A549 (cell line): ENCODE measurements around the gene NAA38. TPM values are rescaled to one million over a fixed set of nuclear protein-coding genes. Genes with fewer than 3 reads are reported as not detected.
A peak's percentile ranks its signal among the peaks of the same experiment; 100 is the strongest.

Source experiments
- ATAC-seq, 2 experiments: fragments of 200-7000 bp in 1 of 2; fragments of >200 bp in 1 of 2; cut with Nextera tagmentation in 1 of 2; cut with Tn5 transposase in 1 of 2; 3 replicates each; pipeline versions ENCODE4 v1.8.0 to v1.9.1; 2018 to 2020; ENCODE audit warnings: mild to moderate bottlenecking in 1 of 2, moderate library complexity in 1 of 2
- CTCF ChIA-PET: fragments of 300-600 bp; sonication (Branson Sonifier 250); formaldehyde crosslinking; extraction: SDS; loops from one replicate; lab custom pipeline; 2021; ENCODE audit warnings: antibody characterized with exemption, inconsistent platforms; lab: Yijun Ruan, JAX
- POLR2A ChIA-PET: fragments of 350-600 bp; formaldehyde crosslinking; extraction: SDS; loops from one replicate; lab custom pipeline; 2021; ENCODE audit warnings: antibody characterized with exemption, inconsistent platforms; lab: Yijun Ruan, JAX
- DNase-seq, 2 experiments: peaks; one replicate each; pipeline versions ENCODE4 v3.0.0 to v3.0.0-alpha.2; 2011 to 2016; ENCODE audit warnings: low read depth in 1 of 2, low spot score in 1 of 2
- FAIRE-seq: peaks from 2 replicates; lab custom pipeline; 2011; peaks lifted over from hg19 to GRCh38; lab: Jason Lieb, UNC
- H3K27ac ChIP-seq, 2 experiments: fragments of >200 bp; sonication (Bioruptor Twin); formaldehyde crosslinking; 3 replicates each; pipeline ENCODE4 v1.5.1; 2016 to 2017
- H3K4me1 ChIP-seq: fragments of >200 bp; sonication (Bioruptor Twin); formaldehyde crosslinking; 3 replicates; pipeline ENCODE4 v1.6.1; 2016
- H3K4me2 ChIP-seq: fragments of >200 bp; sonication (Bioruptor Twin); formaldehyde crosslinking; 3 replicates; pipeline ENCODE4 v1.6.1; 2016
- H3K4me3 ChIP-seq: fragments of >200 bp; sonication (Bioruptor Twin); formaldehyde crosslinking; 3 replicates; pipeline ENCODE4 v1.5.1; 2016
- H3K9me3 ChIP-seq: fragments of >200 bp; sonication (Bioruptor Twin); formaldehyde crosslinking; 3 replicates; pipeline ENCODE4 v1.6.1; 2016
- BCL3 ChIP-seq: fragments of >200 bp; sonication (Bioruptor Twin); formaldehyde crosslinking; IDR thresholded peaks from 3 replicates; pipeline ENCODE4 v1.6.1; 2016
- BHLHE40 ChIP-seq: IDR thresholded peaks from 2 replicates; pipeline ENCODE4 v1.6.1; 2012; ENCODE audit warnings: low read depth, low read length, inconsistent platforms
- CBX2 ChIP-seq: fragments of 200-600 bp; sonication (generic); IDR thresholded peaks from 2 replicates; pipeline ENCODE4 v1.6.1; 2016; ENCODE audit warnings: low read depth, mild to moderate bottlenecking, borderline replicate concordance
- CEBPB ChIP-seq, 2 experiments: fragments of >200 bp in 1 of 2; sonication (Bioruptor Twin) in 1 of 2; formaldehyde crosslinking in 1 of 2; IDR thresholded peaks; 2 replicates each; pipeline ENCODE4 v1.6.1; 2012 to 2016
- CHD2 ChIP-seq: fragments of 150-350 bp; IDR thresholded peaks from 2 replicates; pipeline ENCODE4 v1.6.1; 2014; ENCODE audit warnings: low read length; ENCODE audit not compliant: partially characterized antibody
- ESRRA ChIP-seq: fragments of 150-350 bp; IDR thresholded peaks from 2 replicates; pipeline ENCODE4 v1.6.1; 2014; ENCODE audit warnings: mild to moderate bottlenecking, low read length, borderline replicate concordance
- FOSB ChIP-seq: fragments of 250-450 bp; sonication (Bioruptor Pico); IDR thresholded peaks from 2 replicates; pipeline ENCODE4 v1.5.0; 2020; ENCODE audit warnings: mild to moderate bottlenecking, moderate library complexity
- FOSL2 ChIP-seq, 2 experiments: fragments of 450-650 bp in 1 of 2; fragments of >200 bp in 1 of 2; sonication (Bioruptor Twin) in 1 of 2; formaldehyde crosslinking; IDR thresholded peaks; 2 replicates each; pipeline versions ENCODE4 v1.5.0 to v1.6.1; 2016 to 2020; ENCODE audit warnings: mild to moderate bottlenecking in 1 of 2, moderate library complexity in 1 of 2
- FOXS1 ChIP-seq: fragments of 250-450 bp; sonication (Bioruptor Pico); IDR thresholded peaks from 2 replicates; pipeline ENCODE4 v1.5.0; 2020; ENCODE audit warnings: mild to moderate bottlenecking, moderate library complexity
- HES2 ChIP-seq: fragments of >200 bp; sonication (Bioruptor Twin); formaldehyde crosslinking; IDR thresholded peaks from 2 replicates; pipeline ENCODE4 v1.6.1; 2016
- HEYL ChIP-seq: fragments of 250-450 bp; sonication (Bioruptor Pico); IDR thresholded peaks from 2 replicates; pipeline ENCODE4 v1.8.0; 2021; ENCODE audit warnings: mild to moderate bottlenecking, moderate library complexity
- HOXB13 ChIP-seq: fragments of 250-450 bp; sonication (Bioruptor Pico); IDR thresholded peaks from 2 replicates; pipeline ENCODE4 v1.5.0; 2020; ENCODE audit warnings: low read depth, mild to moderate bottlenecking, moderate library complexity
- MAX ChIP-seq: IDR thresholded peaks from 2 replicates; pipeline ENCODE4 v1.6.1; 2012
- MAZ ChIP-seq: fragments of 150-350 bp; IDR thresholded peaks from 2 replicates; pipeline ENCODE4 v1.6.1; 2014; ENCODE audit warnings: antibody characterized with exemption, low read depth, low read length, borderline replicate concordance
- MYC ChIP-seq: IDR thresholded peaks from 2 replicates; pipeline ENCODE4 v1.6.1; 2012; ENCODE audit warnings: mild to moderate bottlenecking, inconsistent platforms, low read length, improper control_type of control experiment, borderline replicate concordance
- PBX3 ChIP-seq: IDR thresholded peaks from 2 replicates; pipeline ENCODE4 v1.6.1; 2012
- PHF8 ChIP-seq: fragments of 200-600 bp; sonication (generic); IDR thresholded peaks from 2 replicates; pipeline ENCODE4 v1.6.1; 2016; ENCODE audit warnings: low read depth, mild to moderate bottlenecking, antibody characterized with exemption, moderate library complexity, borderline replicate concordance
- POLR2A ChIP-seq: IDR thresholded peaks from 2 replicates; pipeline ENCODE4 v1.6.1; 2012; ENCODE audit warnings: mild to moderate bottlenecking, low read length
- POLR2AphosphoS2 ChIP-seq: conservative IDR thresholded peaks from 2 replicates; pipeline ENCODE4 v1.6.1; 2012; ENCODE audit warnings: low read length, improper control_type of control experiment, inconsistent platforms
- RAD21 ChIP-seq, 2 experiments: fragments of >200 bp in 1 of 2; sonication (Bioruptor Twin) in 1 of 2; formaldehyde crosslinking in 1 of 2; IDR thresholded peaks in 1 of 2; conservative IDR thresholded peaks in 1 of 2; 2 replicates in 1 of 2; 3 replicates in 1 of 2; pipeline ENCODE4 v1.6.1; 2012 to 2018; ENCODE audit warnings: inconsistent platforms in 1 of 2
- RCOR1 ChIP-seq: fragments of 150-350 bp; IDR thresholded peaks from 2 replicates; pipeline ENCODE4 v1.6.1; 2014; ENCODE audit warnings: antibody characterized with exemption, low read length, low read depth
- REST ChIP-seq: fragments of 200-600 bp; sonication (generic); IDR thresholded peaks from 2 replicates; pipeline ENCODE4 v1.6.1; 2016; ENCODE audit warnings: antibody characterized with exemption, mild to moderate bottlenecking, moderate library complexity
- RFX5 ChIP-seq: fragments of 450-650 bp; IDR thresholded peaks from 2 replicates; pipeline ENCODE4 v1.7.1; 2014; ENCODE audit warnings: antibody characterized with exemption, mild to moderate bottlenecking, moderate library complexity
- TP53 ChIP-seq: fragments of 250-450 bp; sonication (Bioruptor Pico); IDR thresholded peaks from 2 replicates; pipeline ENCODE4 v1.5.0; 2021; ENCODE audit warnings: mild to moderate bottlenecking, moderate library complexity
- USF2 ChIP-seq: fragments of 450-650 bp; IDR thresholded peaks from 2 replicates; pipeline ENCODE4 v1.6.1; 2014; ENCODE audit warnings: antibody characterized with exemption
- ZC3H11A ChIP-seq: fragments of 450-650 bp; IDR thresholded peaks from 2 replicates; pipeline ENCODE4 v1.6.1; 2014; ENCODE audit warnings: antibody characterized with exemption, mild to moderate bottlenecking
- ZNF302 ChIP-seq: fragments of 250-450 bp; sonication (Bioruptor Pico); IDR thresholded peaks from 2 replicates; pipeline ENCODE4 v1.9.0; 2021; ENCODE audit warnings: inconsistent platforms, mild to moderate bottlenecking, moderate library complexity
- WGBS: methylation state at CpG from one replicate; pipeline ENCODE4 v1.1.6; 2017; ENCODE audit errors: missing lambda C conversion rate; 5-methylcytosine and 5-hydroxymethylcytosine counted together
- polyA plus RNA-seq, 4 experiments: library from polyadenylated mRNA; depleted of rRNA in 3 of 4; stranded (reverse); fragments of >200 nt; fragmentation: RNase III in 1 of 4; extraction: RNeasy Plus Mini Kit Qiagen cat#74134 plus additional on column Dnase treatment in 1 of 4; gene quantifications; 2 replicates in 3 of 4; 3 replicates in 1 of 4; pipeline ENCODE4 v1.2.3, GENCODE V29; 2011 to 2017
- TF ChIP-seq, protein P1 (sequence below): fragments of 150-350 bp; IDR thresholded peaks from 2 replicates; pipeline ENCODE4 v1.6.1; 2014; ENCODE audit warnings: low read depth, mild to moderate bottlenecking, low read length
- TF ChIP-seq, protein P2 (sequence below): IDR thresholded peaks from 2 replicates; pipeline ENCODE4 v1.6.1; 2012; ENCODE audit warnings: low read depth, borderline replicate concordance

NAA38 gene
- polyA plus RNA-seq, 2 of the 4 experiments (the other 2 are of a cell fraction) = 102 to 287 TPM

GRCh38 chr17:7843536-7844291 is 13.6 kb downstream of the NAA38 start:
- peaks cover 36% of the 10 kb centered on the region for H3K4me1 ChIP-seq
- CTCF ChIA-PET = interaction anchor here (1.3 to 25.1 kb wide), 7 partner anchors 7 to 127 kb away, joined by 3 to 677 read pairs (median 9); partner anchors contain the start of genes KDM6B and NAA38
- peak overlapping the region; percentile 91 for H3K4me2 ChIP-seq
- peak overlapping the region; percentile 80 for H3K4me3 ChIP-seq
- DNase-seq (peak; percentile 90 to 96), FAIRE-seq (no peak), ATAC-seq (peak; percentile 35 to 44)
- 2% methylated on average over 51 of the region's 61 CpGs for WGBS
- H3K9me3 ChIP-seq = no peaks in the 10 kb centered on the region
- peak overlapping the region; percentile 96 for H3K27ac ChIP-seq
- POLR2A ChIA-PET = interaction anchor here (0.6 to 5.7 kb wide), 7 partner anchors 9 to 157 kb away, joined by 3 to 65 read pairs (median 6); partner anchors contain the start of genes CYB5D1, NAA38 and TP53
- TF ChIP-seq, protein P1, sequence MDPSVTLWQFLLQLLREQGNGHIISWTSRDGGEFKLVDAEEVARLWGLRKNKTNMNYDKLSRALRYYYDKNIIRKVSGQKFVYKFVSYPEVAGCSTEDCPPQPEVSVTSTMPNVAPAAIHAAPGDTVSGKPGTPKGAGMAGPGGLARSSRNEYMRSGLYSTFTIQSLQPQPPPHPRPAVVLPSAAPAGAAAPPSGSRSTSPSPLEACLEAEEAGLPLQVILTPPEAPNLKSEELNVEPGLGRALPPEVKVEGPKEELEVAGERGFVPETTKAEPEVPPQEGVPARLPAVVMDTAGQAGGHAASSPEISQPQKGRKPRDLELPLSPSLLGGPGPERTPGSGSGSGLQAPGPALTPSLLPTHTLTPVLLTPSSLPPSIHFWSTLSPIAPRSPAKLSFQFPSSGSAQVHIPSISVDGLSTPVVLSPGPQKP = no peak
- TF ChIP-seq HES2 = no peak
- TF ChIP-seq BCL3 = peak; percentile 19; the same call in 1 of the 3 replicates
- peak; percentile 34; the same call in 1 of the 2 replicates for TF ChIP-seq TP53
- no peak for TF ChIP-seq HEYL
- peak; percentile 99 for TF ChIP-seq MYC
- TF ChIP-seq ZNF302 (CRISPR knock-in tag) = no peak
- 0 out of 2 replicates have a peak, but pooled peaks have one; percentile 34 for TF ChIP-seq REST
- peak; percentile 92 for TF ChIP-seq FOSB (CRISPR knock-in tag)
- no peak for TF ChIP-seq RAD21 (conservative IDR thresholded peaks at IDR 0.05 in 1 of 2, IDR thresholded peaks at IDR 0.05 in 1 of 2)
- TF ChIP-seq POLR2A = peak; percentile 43
- peak; percentile 38 for TF ChIP-seq CHD2
- TF ChIP-seq, protein P2, sequence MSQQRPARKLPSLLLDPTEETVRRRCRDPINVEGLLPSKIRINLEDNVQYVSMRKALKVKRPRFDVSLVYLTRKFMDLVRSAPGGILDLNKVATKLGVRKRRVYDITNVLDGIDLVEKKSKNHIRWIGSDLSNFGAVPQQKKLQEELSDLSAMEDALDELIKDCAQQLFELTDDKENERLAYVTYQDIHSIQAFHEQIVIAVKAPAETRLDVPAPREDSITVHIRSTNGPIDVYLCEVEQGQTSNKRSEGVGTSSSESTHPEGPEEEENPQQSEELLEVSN = no peak; the same call in 1 of the 2 replicates
- TF ChIP-seq MAZ = peak; percentile 97
- peak; percentile 89 for TF ChIP-seq MAX
- no peak for TF ChIP-seq ZC3H11A
- TF ChIP-seq FOXS1 (CRISPR knock-in tag) = no peak
- peak; percentile 61; the same call in 1 of the 2 replicates for TF ChIP-seq PBX3
- TF ChIP-seq FOSL2 (IDR thresholded peaks at IDR 0.05) = no peak
- peak; percentile 59; the same call in 1 of the 2 replicates for TF ChIP-seq FOSL2 (CRISPR knock-in tag; IDR thresholded peaks at IDR 0.05)
- no peak for TF ChIP-seq RFX5
- peak in 1 of 2 experiments; percentile 11; a peak in 1 of 4 replicates for TF ChIP-seq CEBPB (IDR thresholded peaks at IDR 0.05)
- TF ChIP-seq RCOR1 = no peak
- TF ChIP-seq HOXB13 (CRISPR knock-in tag) = no peak
- TF ChIP-seq ESRRA = no peak
- peak; percentile 55; the same call in 1 of the 2 replicates for TF ChIP-seq POLR2AphosphoS2
- TF ChIP-seq PHF8 = 0 out of 2 replicates have a peak, but pooled peaks have one; percentile 8
- 0 out of 2 replicates have a peak, but pooled peaks have one; percentile 31 for TF ChIP-seq BHLHE40
- TF ChIP-seq USF2 = peak; percentile 82
- TF ChIP-seq CBX2 = no peak
